WTC11 (cell line): ENCODE results near the gene ILF3. TPM values are rescaled to one million over a fixed set of nuclear protein-coding genes. Genes with fewer than 3 reads are reported as not detected.

Source experiments
- ATAC-seq: fragments of 200-7000 bp; cut with Tn5 transposase; 2 replicates; pipeline ENCODE4 v1.10.0; 2021; ENCODE audit warnings: mild to moderate bottlenecking, moderate library complexity
- CTCF ChIA-PET: fragments of 300-600 bp; sonication (Branson Sonifier 250); formaldehyde crosslinking; loops from one replicate; lab custom pipeline; 2021; ENCODE audit warnings: antibody characterized with exemption; lab: Charles Lee
- POLR2A ChIA-PET: fragments of 350-600 bp; sonication (Branson Sonifier 250); formaldehyde crosslinking; loops from one replicate; lab custom pipeline; 2021; ENCODE audit warnings: antibody characterized with exemption; lab: Charles Lee
- DNase-seq: peaks from one replicate; pipeline ENCODE4 v3.0.0; 2021; ENCODE audit warnings: low spot score
- H3K27ac Mint-ChIP-seq: 2 replicates; pipeline ENCODE4 v1.8.0; 2021; ENCODE audit warnings: mixed read lengths
- H3K27me3 Mint-ChIP-seq: 2 replicates; pipeline ENCODE4 v1.8.0; 2021; ENCODE audit warnings: low read depth, mild to moderate bottlenecking, moderate library complexity, mixed read lengths
- H3K36me3 Mint-ChIP-seq: 2 replicates; pipeline ENCODE4 v1.8.0; 2021; ENCODE audit warnings: mixed read lengths
- H3K4me1 Mint-ChIP-seq: 2 replicates; pipeline ENCODE4 v1.8.0; 2022; ENCODE audit warnings: mixed read lengths
- H3K4me3 Mint-ChIP-seq: 2 replicates; pipeline ENCODE4 v1.8.0; 2021; ENCODE audit warnings: mild to moderate bottlenecking, moderate library complexity, mixed read lengths
- H3K9me3 Mint-ChIP-seq: 2 replicates; pipeline ENCODE4 v1.8.0; 2021; ENCODE audit warnings: mixed read lengths
- AFF4 ChIP-seq: sonication (generic); formaldehyde crosslinking; IDR thresholded peaks from 2 replicates; pipeline ENCODE4 v1.8.1; 2023; ENCODE audit warnings: mild to moderate bottlenecking, missing genetic modification reagents, borderline replicate concordance
- ARID4B ChIP-seq: sonication (generic); formaldehyde crosslinking; IDR thresholded peaks from 2 replicates; pipeline ENCODE4 v1.8.0; 2023; ENCODE audit warnings: missing genetic modification reagents, mild to moderate bottlenecking, borderline replicate concordance
- CREM ChIP-seq: sonication (generic); formaldehyde crosslinking; IDR thresholded peaks from 2 replicates; pipeline ENCODE4 v1.8.1; 2022; ENCODE audit warnings: mild to moderate bottlenecking, missing genetic modification reagents, moderate library complexity
- ETV6 ChIP-seq: sonication (generic); formaldehyde crosslinking; IDR thresholded peaks from 2 replicates; pipeline ENCODE4 v1.8.1; 2022; ENCODE audit warnings: mild to moderate bottlenecking, missing genetic modification reagents
- FOXJ3 ChIP-seq: sonication (generic); formaldehyde crosslinking; IDR thresholded peaks from 2 replicates; pipeline ENCODE4 v1.9.0; 2021; ENCODE audit warnings: missing genetic modification reagents, mild to moderate bottlenecking, borderline replicate concordance
- GTF2I ChIP-seq: fragments of 250-450 bp; sonication (Bioruptor Pico); conservative IDR thresholded peaks from 2 replicates; pipeline ENCODE4 v1.4.0; 2021; ENCODE audit warnings: mild to moderate bottlenecking
- NFYB ChIP-seq: sonication (generic); formaldehyde crosslinking; conservative IDR thresholded peaks from 2 replicates; pipeline ENCODE4 v1.8.0; 2022; ENCODE audit warnings: low read depth, missing genetic modification reagents
- NR1H2 ChIP-seq: sonication (generic); formaldehyde crosslinking; IDR thresholded peaks from 2 replicates; pipeline ENCODE4 v1.9.0; 2021; ENCODE audit warnings: mild to moderate bottlenecking, moderate library complexity, missing genetic modification reagents
- NR3C1 ChIP-seq: sonication (generic); formaldehyde crosslinking; conservative IDR thresholded peaks from 2 replicates; pipeline ENCODE4 v1.8.1; 2023; ENCODE audit warnings: low read depth, mild to moderate bottlenecking, missing genetic modification reagents
- OVOL2 ChIP-seq: fragments of 250-450 bp; sonication (Bioruptor Pico); IDR thresholded peaks from 2 replicates; pipeline ENCODE4 v1.9.0; 2021; ENCODE audit warnings: mild to moderate bottlenecking, borderline replicate concordance
- PRDM15 ChIP-seq: sonication (generic); formaldehyde crosslinking; IDR thresholded peaks from 2 replicates; pipeline ENCODE4 v1.8.0; 2022; ENCODE audit warnings: missing genetic modification reagents
- RORB ChIP-seq: fragments of 250-450 bp; sonication (Bioruptor Pico); IDR thresholded peaks from 2 replicates; pipeline ENCODE4 v1.9.0; 2021; ENCODE audit warnings: mild to moderate bottlenecking
- SOX15 ChIP-seq: fragments of 250-450 bp; sonication (Bioruptor Pico); IDR thresholded peaks from 2 replicates; pipeline ENCODE4 v1.9.0; 2021; ENCODE audit warnings: mild to moderate bottlenecking
- ZBTB21 ChIP-seq: sonication (generic); formaldehyde crosslinking; IDR thresholded peaks from 2 replicates; pipeline ENCODE4 v1.8.1; 2023; ENCODE audit warnings: mild to moderate bottlenecking, missing genetic modification reagents, borderline replicate concordance
- ZBTB43 ChIP-seq: sonication (generic); formaldehyde crosslinking; IDR thresholded peaks from 2 replicates; pipeline ENCODE4 v1.8.1; 2023; ENCODE audit warnings: mild to moderate bottlenecking, missing genetic modification reagents
- ZNF232 ChIP-seq: sonication (generic); formaldehyde crosslinking; IDR thresholded peaks from 2 replicates; pipeline ENCODE4 v1.8.0; 2022; ENCODE audit warnings: mild to moderate bottlenecking, missing genetic modification reagents
- ZNF396 ChIP-seq: fragments of 250-450 bp; sonication (Bioruptor Pico); IDR thresholded peaks from 2 replicates; pipeline ENCODE4 v1.8.0; 2021; ENCODE audit warnings: mild to moderate bottlenecking, moderate library complexity, borderline replicate concordance
- ZNF425 ChIP-seq: fragments of 250-450 bp; sonication (Bioruptor Pico); conservative IDR thresholded peaks from 2 replicates; pipeline ENCODE4 v1.9.0; 2021; ENCODE audit warnings: mild to moderate bottlenecking
- ZSCAN18 ChIP-seq: fragments of 250-450 bp; sonication (Bioruptor Pico); IDR thresholded peaks from 2 replicates; pipeline ENCODE4 v2.1.2; 2022; ENCODE audit warnings: mild to moderate bottlenecking, moderate library complexity
- total RNA-seq: library from RNA; stranded (reverse); gene quantifications from 3 replicates; pipeline ENCODE4 v1.2.3, GENCODE V29; 2021

Gene ILF3
- total RNA-seq, 1 experiment from 2014 or later, result 659 TPM

- POLR2A ChIA-PET, result interaction anchor here (0.6 to 1.9 kb wide), 5 partner anchors 16 to 146 kb away, joined by 3 to 9 read pairs (median 5); partner anchors contain the start of genes QTRT1 and TMED1
- no peaks in the 10 kb centered on the region for H3K9me3 Mint-ChIP-seq
- CTCF ChIA-PET, result interaction anchor here (0.6 to 4.6 kb wide), 55 partner anchors 9 to 447 kb away, joined by 3 to 107 read pairs (median 6); partner anchors contain the start of genes CARM1, ICAM1, KRI1 and QTRT1
- no peak for TF ChIP-seq ZNF396 (CRISPR knock-in tag)
- no peak for TF ChIP-seq OVOL2
- no peak for TF ChIP-seq FOXJ3 (CRISPR knock-in tag)
- TF ChIP-seq ZNF232 (CRISPR knock-in tag), result no peak
- TF ChIP-seq NFYB (CRISPR knock-in tag), result peak; percentile 100
- TF ChIP-seq ZNF425 (CRISPR knock-in tag), result no peak
- no peak; the same call in 1 of the 2 replicates for TF ChIP-seq ETV6 (CRISPR knock-in tag)
- no peak for TF ChIP-seq SOX15 (CRISPR knock-in tag)
- TF ChIP-seq ZSCAN18 (CRISPR knock-in tag), result no peak
- no peak for TF ChIP-seq ZBTB43
- TF ChIP-seq ZBTB21 (CRISPR knock-in tag), result no peak
- TF ChIP-seq CREM (CRISPR knock-in tag), result peak; percentile 39; the same call in 1 of the 2 replicates
- TF ChIP-seq ARID4B, result no peak
- no peak for TF ChIP-seq NR3C1 (CRISPR knock-in tag)
- no peak for TF ChIP-seq RORB
- TF ChIP-seq GTF2I, result no peak
- no peak for TF ChIP-seq PRDM15 (CRISPR knock-in tag)
- TF ChIP-seq NR1H2 (CRISPR knock-in tag), result no peak
- no peak for TF ChIP-seq AFF4
Observed at GRCh38 chr19:10717356-10718204, 63.4 kb downstream of the ILF3 start, which contains the start of gene DNM2. Gene DNM2 (plus strand): TSS chr19:10718079. CDS start chr19:10718243, 164 bp downstream.

More at GRCh38 chr19:10717356-10718204, 63.4 kb downstream of the ILF3 start, which contains the start of gene DNM2:
- Mint-ChIP-seq H3K27ac (peak within 1 kb of the TSS; percentile 90), H3K36me3 (peaks cover 5% of the 10 kb centered on the region; the same call in 1 of the 2 replicates), H3K4me1 (peaks cover 12% of the 10 kb centered on the region), H3K4me3 (peak within 1 kb of the TSS; percentile 89), H3K27me3 (no peaks in the 10 kb centered on the region)
- ATAC-seq (peak; percentile 91), DNase-seq (peak; percentile 100)
